HL-60 (cell line): ENCODE measurements around the gene ACAD11.
"Not testable (repeated sequence)": the region's sequence is repeated elsewhere in the genome, so short reads cannot be mapped to it uniquely, and the experiment has no call there.

Experiments used
- DNase-seq, 2 experiments: peaks; one replicate each; pipeline ENCODE4 v3.0.0-alpha.2; 2010 to 2020; ENCODE audit warnings: low read depth in 1 of 2, low spot score in 1 of 2
- H3K27ac ChIP-seq: fragments of 250-450 bp; sonication (Bioruptor Pico); replicated peaks from 2 replicates; pipeline ENCODE4 v1.5.1; 2020; ENCODE audit warnings: mild to moderate bottlenecking, moderate library complexity
- H3K27me3 ChIP-seq: fragments of 250-450 bp; sonication (Bioruptor Pico); 2 replicates; pipeline ENCODE4 v1.5.1; 2021; ENCODE audit warnings: mild to moderate bottlenecking, moderate library complexity; ENCODE audit not compliant: insufficient read depth, poor library complexity, severe bottlenecking
- H3K4me3 ChIP-seq: replicated peaks from 2 replicates; pipeline ENCODE4 v1.5.1; 2011; ENCODE audit warnings: mild to moderate bottlenecking, control low read depth, low read length; ENCODE audit not compliant: insufficient read depth
- CTCF ChIP-seq: IDR thresholded peaks from one replicate; pipeline ENCODE4 v1.5.1; 2011; ENCODE audit warnings: low read length, control low read depth, inconsistent platforms; ENCODE audit not compliant: insufficient read depth
- GABPA ChIP-seq: IDR thresholded peaks from 2 replicates; pipeline ENCODE4 v1.6.1; 2012; ENCODE audit warnings: low read depth
- POLR2AphosphoS5 ChIP-seq: IDR thresholded peaks from 2 replicates; pipeline ENCODE4 v1.6.1; 2012; ENCODE audit warnings: low read depth
- REST ChIP-seq: IDR thresholded peaks from 2 replicates; pipeline ENCODE4 v1.6.1; 2012; ENCODE audit warnings: low read depth; ENCODE audit not compliant: insufficient replicate concordance
- SPI1 ChIP-seq: IDR thresholded peaks from 2 replicates; pipeline ENCODE4 v1.6.1; 2012; ENCODE audit warnings: low read depth, mild to moderate bottlenecking, borderline replicate concordance

Gene ACAD11

GRCh38 chr3:132563420-132564069 lies 96.1 kb downstream of the ACAD11 start:
- TF ChIP-seq POLR2AphosphoS5 (no peak), SPI1 (no peak), REST (no peak), CTCF (no peak), GABPA (no peak)
- no peaks in the 10 kb centered on the region for H3K27me3 ChIP-seq
- no peak overlapping the region for H3K27ac ChIP-seq
- DNase-seq: no peak
- no peak overlapping the region for H3K4me3 ChIP-seq

- Histone ChIP-seq H3K27me3 (no peaks in the 10 kb centered on the region), H3K4me3 (no peak overlapping the region), H3K27ac (no peak overlapping the region)
- no peak for DNase-seq
- TF ChIP-seq SPI1: no peak
- TF ChIP-seq GABPA: no peak
- no peak for TF ChIP-seq CTCF
- no peak for TF ChIP-seq POLR2AphosphoS5
- no peak for TF ChIP-seq REST
Observed at GRCh38 chr3:132561003-132561402, 98.6 kb downstream of the ACAD11 start.

GRCh38 chr3:132556508-132557159 lies 103.0 kb downstream of the ACAD11 start:
- H3K27ac ChIP-seq: no peak overlapping the region
- TF ChIP-seq CTCF (no peak), POLR2AphosphoS5 (no peak), SPI1 (no peak), GABPA (no peak), REST (no peak)
- no peak overlapping the region for H3K4me3 ChIP-seq
- H3K27me3 ChIP-seq: no peaks in the 10 kb centered on the region
- no peak for DNase-seq

GRCh38 chr3:132556036-132556386 lies 103.6 kb downstream of the ACAD11 start:
- not testable (repeated sequence) for H3K4me3 ChIP-seq, H3K27ac ChIP-seq, DNase-seq, H3K27me3 ChIP-seq
